Coronary artery (tissue), 2 donors: Measurements from ENCODE around the gene TYW1.
"Not testable (repeated sequence)": the region's sequence is repeated elsewhere in the genome, so short reads cannot be mapped to it uniquely, and the experiment has no call there.

Experiments
- DNase-seq: peaks from one replicate; pipeline ENCODE4 v3.0.0-alpha.2; 2017; ENCODE audit warnings: low spot score
- H3K27ac ChIP-seq, 2 donors: fragments of 200-600 bp; sonication (generic); one replicate each; pipeline ENCODE4 v1.5.1; 2016 to 2019
- H3K4me3 ChIP-seq: fragments of 200-600 bp; sonication (generic); 2 replicates; pipeline ENCODE4 v1.5.1; 2016; ENCODE audit warnings: mild to moderate bottlenecking, moderate library complexity
- CTCF ChIP-seq: fragments of 200-600 bp; sonication (generic); IDR thresholded peaks from one replicate; pipeline ENCODE4 v1.5.1; 2019; ENCODE audit warnings: antibody characterized with exemption

TYW1 gene

GRCh38 chr7:67018940-67019339, 22.3 kb downstream of the TYW1 start:
- no peak for TF ChIP-seq CTCF
- no peak overlapping the region for H3K4me3 ChIP-seq

GRCh38 chr7:67019562-67020390, 23.1 kb downstream of the TYW1 start:
- H3K4me3 ChIP-seq, result no peak overlapping the region
- no peak for DNase-seq
- H3K27ac ChIP-seq, result no peak overlapping the region
- TF ChIP-seq CTCF, result no peak

More at GRCh38 chr7:67018940-67019339, 22.3 kb downstream of the TYW1 start:
- DNase-seq, result no peak
- H3K27ac ChIP-seq, result no peak overlapping the region

- Histone ChIP-seq H3K27ac (no peak overlapping the region), H3K4me3 (no peak overlapping the region)
- no peak for TF ChIP-seq CTCF
These were observed 24.6 kb downstream of the TYW1 start for GRCh38 chr7:67021260-67021659.

GRCh38 chr7:67022511-67022910, 25.9 kb downstream of the TYW1 start:
- Histone ChIP-seq H3K4me3 (no peak overlapping the region), H3K27ac (no peak overlapping the region)
- no peak for TF ChIP-seq CTCF
- DNase-seq, result no peak

More at GRCh38 chr7:67021260-67021659, 24.6 kb downstream of the TYW1 start:
- DNase-seq, result no peak

GRCh38 chr7:67025459-67025858, 28.8 kb downstream of the TYW1 start:
- H3K27ac ChIP-seq, DNase-seq, H3K4me3 ChIP-seq: not testable (repeated sequence)

- H3K4me3 ChIP-seq, H3K27ac ChIP-seq, DNase-seq: not testable (repeated sequence)
These were observed 35.1 kb downstream of the TYW1 start for GRCh38 chr7:67031685-67032084.

GRCh38 chr7:67033251-67033650, 36.6 kb downstream of the TYW1 start:
- DNase-seq, result no peak
- no peak overlapping the region for H3K27ac ChIP-seq
- H3K4me3 ChIP-seq, result no peak overlapping the region
- TF ChIP-seq CTCF, result no peak

GRCh38 chr7:67036432-67037395, 40.1 kb downstream of the TYW1 start:
- not testable (repeated sequence) for H3K4me3 ChIP-seq, DNase-seq, H3K27ac ChIP-seq

GRCh38 chr7:67040832-67041231, 44.2 kb downstream of the TYW1 start:
- H3K4me3 ChIP-seq, DNase-seq, H3K27ac ChIP-seq: not testable (repeated sequence)

- DNase-seq, H3K4me3 ChIP-seq: not testable (repeated sequence)
These were observed 46.3 kb downstream of the TYW1 start for GRCh38 chr7:67042781-67043558.

GRCh38 chr7:67043559-67043930, 46.9 kb downstream of the TYW1 start:
- peak overlapping the region; percentile 59 to 76 for H3K27ac ChIP-seq
- DNase-seq, H3K4me3 ChIP-seq: not testable (repeated sequence)

More at GRCh38 chr7:67042781-67043558, 46.3 kb downstream of the TYW1 start:
- peak overlapping the region; percentile 59 to 79 for H3K27ac ChIP-seq
